GM06990 (cell line): Measurements from ENCODE around the gene GJB2.

Source experiments
- DNase-seq: peaks from one replicate; pipeline ENCODE4 v3.0.0-alpha.2; 2011; ENCODE audit not compliant: insufficient read length; ENCODE audit errors: extremely low read depth
- H3K27me3 ChIP-seq: replicated peaks from 2 replicates; pipeline ENCODE4 v1.6.0; 2011; ENCODE audit warnings: low read length; ENCODE audit not compliant: control insufficient read depth, insufficient read depth
- H3K36me3 ChIP-seq: 2 replicates; pipeline ENCODE4 v1.5.1; 2011; ENCODE audit warnings: low read length; ENCODE audit not compliant: control insufficient read depth, insufficient read depth
- H3K4me3 ChIP-seq: replicated peaks from 2 replicates; pipeline ENCODE4 v1.5.1; 2011; ENCODE audit warnings: low read depth, mild to moderate bottlenecking, control low read depth, low read length
- TF ChIP-seq, protein P1 (sequence below): IDR thresholded peaks from 2 replicates; pipeline ENCODE4 v1.5.1; 2011; ENCODE audit warnings: low read length, control low read depth, mild to moderate bottlenecking, inconsistent platforms; ENCODE audit not compliant: insufficient read depth, poor library complexity, severe bottlenecking

GJB2 gene

DNA sequence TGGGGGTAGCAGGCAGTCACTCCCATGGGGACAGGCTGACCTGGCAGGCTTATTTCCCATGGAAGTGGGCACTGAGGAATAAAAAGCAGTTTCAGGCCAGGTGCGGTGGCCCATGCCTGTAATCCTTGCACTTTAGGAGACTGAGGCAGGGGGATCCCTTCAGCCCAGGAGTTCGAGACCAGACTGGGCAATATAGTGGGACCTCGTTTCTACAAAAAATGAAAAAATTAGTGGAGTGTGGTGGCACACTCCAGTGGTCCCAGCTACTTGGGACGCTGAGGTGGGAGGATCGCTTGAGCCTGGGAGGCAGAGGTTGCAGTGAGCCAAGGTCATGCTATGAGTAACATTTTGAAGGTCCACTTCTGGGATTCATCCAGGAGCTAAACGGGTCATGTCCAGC, 6.0 kb downstream of the GJB2 start:
- no peak overlapping the region for H3K4me3 ChIP-seq
- TF ChIP-seq, protein P1, sequence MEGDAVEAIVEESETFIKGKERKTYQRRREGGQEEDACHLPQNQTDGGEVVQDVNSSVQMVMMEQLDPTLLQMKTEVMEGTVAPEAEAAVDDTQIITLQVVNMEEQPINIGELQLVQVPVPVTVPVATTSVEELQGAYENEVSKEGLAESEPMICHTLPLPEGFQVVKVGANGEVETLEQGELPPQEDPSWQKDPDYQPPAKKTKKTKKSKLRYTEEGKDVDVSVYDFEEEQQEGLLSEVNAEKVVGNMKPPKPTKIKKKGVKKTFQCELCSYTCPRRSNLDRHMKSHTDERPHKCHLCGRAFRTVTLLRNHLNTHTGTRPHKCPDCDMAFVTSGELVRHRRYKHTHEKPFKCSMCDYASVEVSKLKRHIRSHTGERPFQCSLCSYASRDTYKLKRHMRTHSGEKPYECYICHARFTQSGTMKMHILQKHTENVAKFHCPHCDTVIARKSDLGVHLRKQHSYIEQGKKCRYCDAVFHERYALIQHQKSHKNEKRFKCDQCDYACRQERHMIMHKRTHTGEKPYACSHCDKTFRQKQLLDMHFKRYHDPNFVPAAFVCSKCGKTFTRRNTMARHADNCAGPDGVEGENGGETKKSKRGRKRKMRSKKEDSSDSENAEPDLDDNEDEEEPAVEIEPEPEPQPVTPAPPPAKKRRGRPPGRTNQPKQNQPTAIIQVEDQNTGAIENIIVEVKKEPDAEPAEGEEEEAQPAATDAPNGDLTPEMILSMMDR = no peak
- no peaks in the 10 kb centered on the region for H3K36me3 ChIP-seq
- DNase-seq = no peak
- H3K27me3 ChIP-seq = no peaks in the 10 kb centered on the region

DNA sequence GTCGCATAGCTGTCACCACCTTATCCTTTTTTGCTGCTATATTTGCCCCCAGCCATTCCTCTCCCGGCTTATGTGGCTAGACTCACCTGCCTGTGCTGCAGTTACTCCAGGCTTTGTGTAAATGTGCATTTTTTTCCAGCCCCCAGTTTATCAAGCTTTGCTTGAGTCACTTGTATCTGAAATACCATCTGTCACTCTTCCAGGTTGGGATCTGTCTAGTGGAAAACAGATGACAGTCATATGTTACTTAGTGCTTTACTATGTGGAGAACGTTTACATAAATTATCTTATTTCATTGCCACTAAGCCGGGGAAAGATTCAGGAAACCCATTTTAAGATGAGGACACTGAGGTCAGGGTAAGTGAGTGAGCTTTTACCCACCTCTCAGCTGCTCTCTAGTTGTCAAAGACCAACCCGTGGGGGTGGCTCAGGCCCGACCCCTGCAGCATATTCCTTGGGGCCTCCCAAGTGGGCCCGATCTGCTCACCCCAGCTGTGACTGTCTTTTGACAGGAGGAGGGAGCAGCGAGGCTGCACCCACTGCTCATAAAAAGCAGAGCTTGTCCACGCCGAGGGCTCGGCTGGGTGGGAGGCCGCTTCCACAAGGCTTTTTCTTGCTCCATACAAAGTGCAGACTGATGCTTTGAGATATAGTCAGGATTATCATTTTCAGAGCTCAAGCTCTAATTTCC, 7.2 kb downstream of the GJB2 start:
- TF ChIP-seq, protein P1 = no peak
- no peak for DNase-seq
- Histone ChIP-seq H3K4me3 (no peak overlapping the region), H3K27me3 (no peaks in the 10 kb centered on the region), H3K36me3 (no peaks in the 10 kb centered on the region)

DNA sequence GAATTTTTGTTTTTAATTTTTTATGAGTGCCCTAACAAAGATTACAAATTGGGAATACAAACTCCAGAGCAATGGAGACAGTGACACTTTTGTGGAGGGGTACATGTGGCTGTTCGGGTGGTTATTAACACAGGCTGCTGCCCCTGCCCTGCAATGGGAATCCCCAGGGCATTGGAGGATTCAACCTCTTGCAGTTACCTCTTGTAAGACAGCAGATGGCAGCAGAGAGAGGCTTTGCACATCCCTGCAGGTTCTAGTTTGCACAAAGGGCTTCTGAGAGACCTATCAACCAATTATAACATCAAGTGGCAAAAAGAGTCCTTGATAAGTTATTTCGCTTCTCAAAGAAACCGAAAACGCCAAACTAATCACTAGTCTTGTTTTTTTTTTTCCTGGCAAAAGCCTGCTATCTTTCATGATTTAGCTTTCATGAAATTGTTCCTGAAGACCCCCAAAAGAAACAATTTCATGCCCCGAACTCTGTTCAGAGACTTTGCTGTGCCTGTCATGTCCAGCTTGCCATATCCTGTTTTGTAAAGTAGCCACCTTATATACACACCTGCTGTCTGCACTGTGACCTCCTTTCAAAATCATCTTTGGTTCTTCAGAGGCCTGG, 10.4 kb downstream of the GJB2 start:
- Histone ChIP-seq H3K27me3 (no peaks in the 10 kb centered on the region), H3K4me3 (no peak overlapping the region), H3K36me3 (no peaks in the 10 kb centered on the region)
- DNase-seq = no peak
- TF ChIP-seq, protein P1 = peak; percentile 81

- Histone ChIP-seq H3K4me3 (no peak overlapping the region), H3K36me3 (no peaks in the 10 kb centered on the region), H3K27me3 (no peaks in the 10 kb centered on the region)
- DNase-seq = no peak
- TF ChIP-seq, protein P1 = no peak
Measured at GRCh38 chr13:20181188-20181587, 11.6 kb downstream of the GJB2 start.

DNA sequence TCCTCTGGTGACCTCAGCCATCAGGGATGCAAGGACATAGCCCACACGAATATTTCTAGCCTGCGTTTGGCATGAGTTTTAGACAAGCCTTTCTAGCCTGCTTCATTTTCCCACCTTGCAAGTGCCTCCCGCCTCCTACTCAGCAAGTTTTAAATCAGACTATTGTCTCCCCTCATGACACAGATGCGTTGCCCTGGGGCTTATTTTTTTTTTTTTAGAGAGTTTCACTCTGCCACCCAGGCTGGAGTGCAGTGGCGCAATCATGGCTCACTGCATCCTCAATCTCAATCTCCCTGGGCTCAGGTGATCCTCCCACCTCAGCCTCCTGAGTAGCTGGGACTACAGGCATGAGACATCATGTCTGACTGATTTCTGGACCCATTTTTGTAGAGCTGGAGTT, 14.6 kb downstream of the GJB2 start:
- H3K36me3 ChIP-seq = no peaks in the 10 kb centered on the region
- no peaks in the 10 kb centered on the region for H3K27me3 ChIP-seq
- no peak for DNase-seq
- no peak overlapping the region for H3K4me3 ChIP-seq
- TF ChIP-seq, protein P1 = no peak
